ENCODE data around the gene IGFL4.

IGFL4 gene

DNA sequence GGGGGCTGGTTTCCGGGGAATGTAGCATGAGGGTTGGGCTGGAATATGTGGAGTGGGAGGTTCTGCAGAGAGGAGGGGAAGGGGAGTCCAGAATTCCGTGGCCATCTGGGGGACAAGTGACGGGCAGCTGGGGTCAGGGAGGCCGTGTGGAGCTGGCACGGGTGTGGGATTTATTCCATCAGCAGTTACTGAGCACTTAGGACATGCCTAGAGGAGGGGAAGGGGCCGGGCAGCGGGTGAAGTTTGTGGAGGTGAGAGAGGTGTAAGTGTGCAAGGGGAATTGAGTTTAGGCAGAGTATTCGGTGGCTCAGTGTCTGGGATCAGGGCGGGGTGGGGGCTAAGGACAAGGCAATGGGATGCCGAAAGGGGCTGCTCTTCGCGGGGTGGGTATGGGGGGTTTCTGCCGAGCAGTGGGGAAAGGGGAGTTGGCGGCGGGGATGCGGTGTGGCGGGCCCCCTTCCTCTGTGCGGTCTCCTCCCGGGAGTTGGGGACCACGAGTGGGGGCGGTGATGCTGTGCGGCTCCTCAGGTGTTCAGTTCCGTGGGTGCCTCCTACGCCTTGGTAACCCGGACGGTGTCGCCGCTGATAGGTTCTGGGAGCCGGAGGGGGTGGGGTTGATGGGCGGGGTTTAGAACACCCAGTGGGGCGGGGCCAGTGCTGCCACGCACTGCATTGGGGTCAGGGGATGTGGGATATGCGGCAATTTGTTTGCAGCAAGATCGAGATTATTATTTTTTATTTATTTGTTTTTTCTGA is 40.1 kb downstream of the IGFL4 start:
- Histone ChIP-seq H3K36me3 (ENCODE audit: insufficient read depth, low read length) (peaks cover 18% of the 10 kb centered on the region), H3K27ac (ENCODE audit: low read depth, low read length, poor library complexity, severe bottlenecking) (no peak overlapping the region), H3K9me2 (ENCODE audit: low read depth, low read length) (no peaks in the 10 kb centered on the region), H3K9ac (ENCODE audit: low read length) (peak overlapping the region; percentile 42; the same call in 1 of the 2 replicates), H3K4me1 (ENCODE audit: insufficient read depth, low read length, severe bottlenecking) (peaks cover 28% of the 10 kb centered on the region), H3F3A (ENCODE audit: insufficient read depth, low read length) (no peaks in the 10 kb centered on the region), H4K20me1 (ENCODE audit: insufficient read depth, low read length) (no peaks in the 10 kb centered on the region), H3K79me2 (ENCODE audit: insufficient read depth, low read length) (no peaks in the 10 kb centered on the region), H3K27me3 (ENCODE audit: insufficient read depth, low read length) (no peaks in the 10 kb centered on the region), H2AFZ (ENCODE audit: low read length) (no peak overlapping the region), H3K4me2 (ENCODE audit: low read length) (peak overlapping the region; percentile 84), H3K9me3 (ENCODE audit: low read length) (no peaks in the 10 kb centered on the region), H3K4me3 (ENCODE audit: low read depth, low read length, poor library complexity, severe bottlenecking) (peak overlapping the region; percentile 63)
- TF ChIP-seq CTCF (IDR thresholded peaks at IDR 0.05; ENCODE audit: low read length) (no peak), EZH2 (IDR thresholded peaks at IDR 0.05; ENCODE audit: borderline replicate concordance, low read length) (no peak)

DNA sequence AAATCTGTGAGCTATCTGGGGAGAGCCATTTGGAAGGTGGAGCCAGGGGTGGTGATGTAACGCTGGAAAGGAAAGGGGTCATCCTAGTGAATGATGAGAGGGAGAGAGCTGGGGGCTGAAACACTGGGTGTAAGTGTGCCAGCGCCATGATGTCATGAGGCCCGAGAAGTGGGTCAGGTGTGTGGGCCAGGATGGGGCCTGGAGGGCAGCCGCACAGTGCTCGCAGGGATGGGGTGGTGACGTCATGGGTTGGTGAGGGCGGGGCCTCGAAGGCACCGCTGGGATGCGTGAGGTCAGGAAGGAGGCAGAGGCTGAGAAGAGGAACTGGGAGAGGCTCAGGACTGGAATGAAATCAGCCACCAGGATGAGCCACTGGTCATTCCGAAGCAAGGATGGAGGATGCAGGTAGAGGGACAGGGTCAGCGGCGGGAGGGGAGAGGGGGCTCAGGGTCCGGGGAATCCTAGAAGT is 41.1 kb downstream of the IGFL4 start:
- H4K20me1 ChIP-seq (ENCODE audit: insufficient read depth, low read length): no peaks in the 10 kb centered on the region
- H3F3A ChIP-seq (ENCODE audit: insufficient read depth, low read length): no peaks in the 10 kb centered on the region
- no peak overlapping the region for H3K4me3 ChIP-seq (ENCODE audit: low read depth, low read length, poor library complexity, severe bottlenecking)
- H3K79me2 ChIP-seq (ENCODE audit: insufficient read depth, low read length): no peaks in the 10 kb centered on the region
- H3K27ac ChIP-seq (ENCODE audit: low read depth, low read length, poor library complexity, severe bottlenecking): no peak overlapping the region
- H3K36me3 ChIP-seq (ENCODE audit: insufficient read depth, low read length): peaks cover 14% of the 10 kb centered on the region
- TF ChIP-seq EZH2 (IDR thresholded peaks at IDR 0.05; ENCODE audit: borderline replicate concordance, low read length) (no peak), CTCF (IDR thresholded peaks at IDR 0.05; ENCODE audit: low read length) (no peak)
- H3K4me2 ChIP-seq (ENCODE audit: low read length): peak overlapping the region; percentile 5; the same call in 1 of the 2 replicates
- no peak overlapping the region for H3K9ac ChIP-seq (ENCODE audit: low read length)
- H3K9me2 ChIP-seq (ENCODE audit: low read depth, low read length): no peaks in the 10 kb centered on the region
- peaks cover 29% of the 10 kb centered on the region for H3K4me1 ChIP-seq (ENCODE audit: insufficient read depth, low read length, severe bottlenecking)
- no peaks in the 10 kb centered on the region for H3K27me3 ChIP-seq (ENCODE audit: insufficient read depth, low read length)
- no peaks in the 10 kb centered on the region for H3K9me3 ChIP-seq (ENCODE audit: low read length)
- H2AFZ ChIP-seq (ENCODE audit: low read length): no peak overlapping the region

DNA sequence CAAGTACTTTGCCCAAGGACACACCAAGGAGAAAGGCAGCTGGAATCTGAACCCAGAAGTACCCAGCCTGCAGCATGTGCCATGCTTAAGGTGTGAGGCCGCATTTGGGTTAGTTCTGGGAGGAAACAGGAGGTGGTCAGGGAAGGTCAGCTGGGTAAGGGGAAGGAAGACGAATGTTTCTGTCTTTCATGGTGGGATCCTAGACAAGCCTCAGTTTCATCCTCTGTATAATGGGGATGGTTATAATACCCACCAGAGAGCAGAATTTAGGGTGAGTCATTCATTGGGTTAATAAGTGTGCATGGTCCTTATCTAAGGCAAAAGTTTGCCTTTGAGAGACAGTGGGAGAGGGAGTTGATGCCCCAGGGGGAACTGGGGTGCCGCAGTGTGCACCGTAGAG is 42.0 kb downstream of the IGFL4 start:
- H3K4me2 ChIP-seq (ENCODE audit: low read length): no peak overlapping the region
- H3K4me3 ChIP-seq (ENCODE audit: low read depth, low read length, poor library complexity, severe bottlenecking): no peak overlapping the region
- H3K9me3 ChIP-seq (ENCODE audit: low read length): no peaks in the 10 kb centered on the region
- TF ChIP-seq EZH2 (IDR thresholded peaks at IDR 0.05; ENCODE audit: borderline replicate concordance, low read length) (no peak), CTCF (IDR thresholded peaks at IDR 0.05; ENCODE audit: low read length) (no peak)
- H3F3A ChIP-seq (ENCODE audit: insufficient read depth, low read length): no peaks in the 10 kb centered on the region
- no peaks in the 10 kb centered on the region for H4K20me1 ChIP-seq (ENCODE audit: insufficient read depth, low read length)
- no peak overlapping the region for H3K27ac ChIP-seq (ENCODE audit: low read depth, low read length, poor library complexity, severe bottlenecking)
- peaks cover 34% of the 10 kb centered on the region for H3K4me1 ChIP-seq (ENCODE audit: insufficient read depth, low read length, severe bottlenecking)
- peaks cover 14% of the 10 kb centered on the region for H3K36me3 ChIP-seq (ENCODE audit: insufficient read depth, low read length)
- no peaks in the 10 kb centered on the region for H3K9me2 ChIP-seq (ENCODE audit: low read depth, low read length)
- no peaks in the 10 kb centered on the region for H3K27me3 ChIP-seq (ENCODE audit: insufficient read depth, low read length)
- no peaks in the 10 kb centered on the region for H3K79me2 ChIP-seq (ENCODE audit: insufficient read depth, low read length)
- H3K9ac ChIP-seq (ENCODE audit: low read length): no peak overlapping the region
- H2AFZ ChIP-seq (ENCODE audit: low read length): no peak overlapping the region

All from OCI-LY1 (cell line).